GM18498 (cell line): ENCODE measurements around the gene CD63.
A peak's percentile ranks its signal among the peaks of the same experiment; 100 is the strongest.
"Not testable (repeated sequence)": the region's sequence is repeated elsewhere in the genome, so short reads cannot be mapped to it uniquely, and the experiment has no call there.

ENCODE experiments used
- ATAC-seq: cut with Tn5 transposase; IDR thresholded peaks from one replicate; pipeline ENCODE4 v1.9.1; 2021; ENCODE audit warnings: mild to moderate bottlenecking, moderate library complexity; ENCODE audit not compliant: unreplicated experiment

CD63 gene

GRCh38 chr12:55728939-55729818 is at the start of gene CD63:
Gene CD63 (minus strand): TSS chr12:55729009. CDS start chr12:55728341, 668 bp downstream.
- peak; percentile 73 for ATAC-seq

GRCh38 chr12:55777856-55778255 is 49.0 kb upstream of the CD63 start:
- ATAC-seq: no peak

GRCh38 chr12:55771736-55772135 is 42.9 kb upstream of the CD63 start:
- no peak for ATAC-seq

GRCh38 chr12:55767156-55767555 is 38.3 kb upstream of the CD63 start:
- no peak for ATAC-seq

GRCh38 chr12:55765736-55766290 is 37.0 kb upstream of the CD63 start:
- no peak for ATAC-seq

GRCh38 chr12:55762646-55763045 is 33.8 kb upstream of the CD63 start:
- no peak for ATAC-seq

GRCh38 chr12:55760663-55761062 is 31.9 kb upstream of the CD63 start:
- ATAC-seq: no peak

- ATAC-seq: not testable (repeated sequence)
These were observed 29.8 kb upstream of the CD63 start for GRCh38 chr12:55758575-55758974.

GRCh38 chr12:55757701-55758100 is 28.9 kb upstream of the CD63 start:
- no peak for ATAC-seq

GRCh38 chr12:55755246-55755645 is 26.4 kb upstream of the CD63 start:
- no peak for ATAC-seq

- no peak for ATAC-seq
These were observed 19.6 kb upstream of the CD63 start for GRCh38 chr12:55748230-55748993.

GRCh38 chr12:55746913-55747231 is 18.1 kb upstream of the CD63 start:
- no peak for ATAC-seq

GRCh38 chr12:55746174-55746912 is 17.5 kb upstream of the CD63 start:
- no peak for ATAC-seq

- no peak for ATAC-seq
These were observed 16.8 kb upstream of the CD63 start for GRCh38 chr12:55745361-55746173.

- no peak for ATAC-seq
These were observed 15.7 kb upstream of the CD63 start for GRCh38 chr12:55744340-55745030.

- peak; percentile 52 for ATAC-seq
These were observed 14.9 kb upstream of the CD63 start for GRCh38 chr12:55743406-55744339.

- ATAC-seq: peak; percentile 38
These were observed 14.1 kb upstream of the CD63 start, which contains the start of gene GDF11 for GRCh38 chr12:55742719-55743405. Gene GDF11 (plus strand): TSS chr12:55743122. CDS start chr12:55743317, 195 bp downstream.
